H1 (cell line): ENCODE data around the gene CST4. TPM values are rescaled to one million over a fixed set of nuclear protein-coding genes. Genes with fewer than 3 reads are reported as not detected.

ENCODE experiments used
- CTCF ChIA-PET: fragments of 300-600 bp; sonication (Branson Sonifier 250); formaldehyde crosslinking; loops from one replicate; lab custom pipeline; 2021; ENCODE audit not compliant: partially characterized antibody; lab: Charles Lee
- POLR2A ChIA-PET: fragments of 300-600 bp; sonication (Branson Sonifier 250); formaldehyde crosslinking; loops from one replicate; lab custom pipeline; 2021; ENCODE audit warnings: inconsistent platforms; ENCODE audit not compliant: partially characterized antibody; lab: Charles Lee
- DNase-seq, 2 experiments: peaks; one replicate each; pipeline versions ENCODE4 v3.0.0 to v3.0.0-alpha.2; 2010 to 2022; ENCODE audit warnings: low spot score in 2 of 2, low read depth in 1 of 2, mixed read lengths in 1 of 2
- FAIRE-seq: peaks from 2 replicates; lab custom pipeline; 2011; peaks lifted over from hg19 to GRCh38; lab: Jason Lieb, UNC
- H2AFZ ChIP-seq: 2 replicates; pipeline ENCODE4 v1.8.1; 2012; ENCODE audit warnings: low read length, inconsistent platforms
- H2AK5ac ChIP-seq: 2 replicates; pipeline ENCODE4 v1.6.1; 2013; ENCODE audit warnings: low read depth, low read length
- H2BK120ac ChIP-seq: replicated peaks from 2 replicates; pipeline ENCODE3; 2013; ENCODE audit warnings: low read depth, low read length, inconsistent platforms
- H2BK12ac ChIP-seq: 2 replicates; pipeline ENCODE4 v1.6.1; 2013; ENCODE audit warnings: low read depth, low read length
- H2BK15ac ChIP-seq: 2 replicates; pipeline ENCODE4 v1.6.1; 2013; ENCODE audit warnings: low read length
- H2BK20ac ChIP-seq: 2 replicates; pipeline ENCODE4 v1.6.1; 2013; ENCODE audit warnings: low read length
- H2BK5ac ChIP-seq: 2 replicates; pipeline ENCODE4 v1.6.1; 2013; ENCODE audit warnings: low read depth, low read length
- H3K14ac ChIP-seq: 2 replicates; pipeline ENCODE4 v1.6.1; 2013; ENCODE audit warnings: inconsistent platforms; ENCODE audit not compliant: insufficient read length
- H3K18ac ChIP-seq: 2 replicates; pipeline ENCODE4 v1.6.1; 2013; ENCODE audit warnings: low read length; ENCODE audit errors: extremely low read depth
- H3K23ac ChIP-seq: 2 replicates; pipeline ENCODE4 v1.6.1; 2013; ENCODE audit warnings: inconsistent platforms; ENCODE audit not compliant: insufficient read length
- H3K23me2 ChIP-seq: 2 replicates; pipeline ENCODE4 v1.6.1; 2013; ENCODE audit warnings: low read depth, low read length
- H3K27ac ChIP-seq: 2 replicates; pipeline ENCODE4 v1.6.1; 2011; ENCODE audit warnings: low read depth, low read length, inconsistent platforms
- H3K27me3 ChIP-seq, 4 experiments: replicated peaks in 1 of 4; 1 replicate in 1 of 4; 2 replicates in 3 of 4; pipeline versions ENCODE4 v1.6.1 to v1.8.1; 2011 to 2013; ENCODE audit warnings: low read length in 3 of 4, mild to moderate bottlenecking in 3 of 4, inconsistent platforms in 2 of 4, mixed read lengths in 2 of 4, moderate library complexity in 1 of 4; ENCODE audit not compliant: control insufficient read depth in 3 of 4, insufficient read depth in 3 of 4; ENCODE audit errors: extremely low read depth in 1 of 4
- H3K36me3 ChIP-seq, 4 experiments: 2 replicates each; pipeline versions ENCODE4 v1.6.1 to v1.8.1; 2011 to 2013; ENCODE audit warnings: mild to moderate bottlenecking in 4 of 4, low read length in 3 of 4, moderate library complexity in 2 of 4, control low read depth in 1 of 4, inconsistent platforms in 1 of 4; ENCODE audit not compliant: insufficient read depth in 4 of 4, control insufficient read depth in 2 of 4
- H3K4ac ChIP-seq: replicated peaks from 2 replicates; pipeline ENCODE3; 2013; ENCODE audit warnings: low read length, low read depth, mixed read lengths, inconsistent platforms; ENCODE audit not compliant: insufficient read length
- H3K4me1 ChIP-seq, 4 experiments: replicated peaks in 1 of 4; 1 replicate in 1 of 4; 2 replicates in 3 of 4; pipeline versions ENCODE4 v1.6.1 to v1.8.1; 2011 to 2013; ENCODE audit warnings: low read length in 3 of 4, inconsistent platforms in 2 of 4, mixed read lengths in 1 of 4; ENCODE audit not compliant: insufficient read depth in 4 of 4, control insufficient read depth in 3 of 4
- H3K4me2 ChIP-seq, 2 experiments: 2 replicates each; pipeline versions ENCODE4 v1.6.1 to v1.8.1; 2011 to 2013; ENCODE audit warnings: low read depth in 2 of 2, low read length in 2 of 2, control low read depth in 1 of 2, inconsistent platforms in 1 of 2, mild to moderate bottlenecking in 1 of 2; ENCODE audit not compliant: insufficient read depth in 1 of 2
- H3K4me3 ChIP-seq, 4 experiments: fragments of 200-600, 300-600 bp in 1 of 4; sonication (generic), shearing (Covaris generic), sonication (Bioruptor Twin) in 1 of 4; 2 replicates each; pipeline versions ENCODE4 v1.5.1 to v1.8.1; 2011 to 2016; ENCODE audit warnings: low read length in 4 of 4, low read depth in 3 of 4, control low read depth in 2 of 4, inconsistent platforms in 2 of 4, mild to moderate bottlenecking in 2 of 4, mixed read lengths in 1 of 4, moderate library complexity in 1 of 4; ENCODE audit not compliant: insufficient read depth in 2 of 4; ENCODE audit errors: extremely low read depth in 1 of 4
- H3K56ac ChIP-seq: replicated peaks from 2 replicates; pipeline ENCODE3; 2013; ENCODE audit warnings: low read depth, mild to moderate bottlenecking, mixed read lengths, low read length, inconsistent platforms; ENCODE audit not compliant: insufficient read length
- H3K79me1 ChIP-seq: 2 replicates; pipeline ENCODE4 v1.6.1; 2013; ENCODE audit warnings: low read depth, low read length, control low read depth
- H3K79me2 ChIP-seq, 2 experiments: 2 replicates each; pipeline versions ENCODE4 v1.6.1 to v1.8.1; 2012 to 2013; ENCODE audit warnings: low read length in 2 of 2, mild to moderate bottlenecking in 2 of 2, inconsistent platforms in 1 of 2; ENCODE audit not compliant: insufficient read depth in 2 of 2, control insufficient read depth in 1 of 2
- H3K9ac ChIP-seq, 4 experiments: replicated peaks in 1 of 4; 1 replicate in 1 of 4; 2 replicates in 3 of 4; pipeline versions ENCODE4 v1.6.1 to v1.8.1; 2011 to 2013; ENCODE audit warnings: low read depth in 3 of 4, low read length in 3 of 4, control low read depth in 2 of 4, mild to moderate bottlenecking in 2 of 4, moderate library complexity in 2 of 4, inconsistent platforms in 1 of 4; ENCODE audit errors: extremely low read depth in 1 of 4
- H3K9me3 ChIP-seq, 2 experiments: 2 replicates each; pipeline versions ENCODE4 v1.6.1 to v1.8.1; 2012 to 2013; ENCODE audit warnings: mild to moderate bottlenecking in 2 of 2, moderate library complexity in 2 of 2, control low read depth in 1 of 2, inconsistent platforms in 1 of 2, low read depth in 1 of 2, low read length in 1 of 2, mixed read lengths in 1 of 2; ENCODE audit not compliant: insufficient read depth in 2 of 2
- H4K20me1 ChIP-seq, 2 experiments: replicated peaks in 1 of 2; 2 replicates each; pipeline versions ENCODE3 to v1.8.1; 2011 to 2013; ENCODE audit warnings: inconsistent platforms in 2 of 2, low read length in 2 of 2, mild to moderate bottlenecking in 1 of 2; ENCODE audit not compliant: insufficient read depth in 2 of 2, control insufficient read depth in 1 of 2
- H4K5ac ChIP-seq: 2 replicates; pipeline ENCODE4 v1.6.1; 2013; ENCODE audit warnings: low read length, low read depth, mixed read lengths, inconsistent platforms; ENCODE audit not compliant: insufficient read length
- H4K8ac ChIP-seq: 2 replicates; pipeline ENCODE4 v1.8.0; 2013; ENCODE audit warnings: mild to moderate bottlenecking, moderate library complexity, low read length, inconsistent platforms; ENCODE audit not compliant: insufficient read depth; ENCODE audit errors: extremely low read depth
- H4K91ac ChIP-seq: replicated peaks from 2 replicates; pipeline ENCODE3; 2013; ENCODE audit warnings: low read length, mixed read lengths, inconsistent platforms; ENCODE audit not compliant: insufficient read length
- EP300 ChIP-seq, 2 experiments: IDR thresholded peaks; 1 replicate in 1 of 2; 2 replicates in 1 of 2; pipeline ENCODE4 v1.6.1; 2011 to 2012; ENCODE audit warnings: low read depth in 2 of 2, low read length in 2 of 2, mild to moderate bottlenecking in 2 of 2, borderline replicate concordance in 1 of 2, inconsistent platforms in 1 of 2, moderate library complexity in 1 of 2
- RAD21 ChIP-seq, 2 experiments: IDR thresholded peaks in 1 of 2; conservative IDR thresholded peaks in 1 of 2; 2 replicates each; pipeline ENCODE4 v1.6.1; 2011; ENCODE audit warnings: low read depth in 2 of 2, low read length in 2 of 2, improper control_type of control experiment in 1 of 2, inconsistent platforms in 1 of 2, mild to moderate bottlenecking in 1 of 2, moderate library complexity in 1 of 2
- RNF2 ChIP-seq: fragments of 200-900, 300-1000 bp; sonication (generic); IDR thresholded peaks from 2 replicates; pipeline ENCODE4 v1.7.1; 2016; ENCODE audit warnings: borderline replicate concordance, low read depth, mild to moderate bottlenecking, antibody characterized with exemption, low read length; ENCODE audit not compliant: poor library complexity, severe bottlenecking; ENCODE audit errors: missing control alignments
- SUZ12 ChIP-seq: fragments of 200-600 bp; sonication (generic); IDR thresholded peaks from 2 replicates; pipeline ENCODE4 v1.6.1; 2012; ENCODE audit warnings: mild to moderate bottlenecking, inconsistent platforms, low read length, moderate library complexity, mixed read lengths
- WGBS, 2 experiments: shearing (Covaris generic) in 1 of 2; methylation state at CpG; one replicate each; pipeline versions ENCODE4 v1.1.6 to v1.1.7; 2013 to 2015; ENCODE audit warnings: low lambda C conversion rate in 2 of 2, mixed read lengths in 2 of 2, inconsistent platforms in 1 of 2, low coverage in 1 of 2, missing lambda C conversion rate in 1 of 2; ENCODE audit not compliant: insufficient replicate concordance in 2 of 2, insufficient coverage in 1 of 2, insufficient read length in 1 of 2; ENCODE audit errors: extremely low coverage in 1 of 2, missing lambda C conversion rate in 1 of 2; 5-methylcytosine and 5-hydroxymethylcytosine counted together
- polyA plus RNA-seq, 7 experiments: library from polyadenylated mRNA; depleted of rRNA in 3 of 7; stranded (reverse) in 5 of 7; unstranded in 2 of 7; fragments of >200 nt in 5 of 7; fragments of 200-250 nt in 2 of 7; gene quantifications; 1 replicate in 5 of 7; 2 replicates in 1 of 7; 4 replicates in 1 of 7; pipeline versions ENCODE4 v1.2.1 to v1.2.3, GENCODE V29; 2011 to 2013; ENCODE audit warnings: missing spikeins in 2 of 7, mixed read lengths in 2 of 7
- total RNA-seq: library from RNA; stranded (reverse); fragmentation: NEBNext Ultra II Directional; extraction: Animal tissue kit (Norgen Biotek cat#: 25700); gene quantifications from 2 replicates; pipeline ENCODE4 v1.2.1, GENCODE V29; 2021

CST4 gene
- total and polyA plus RNA-seq, 2 of the 8 experiments (the other 6 are each of a cell fraction or from before 2014, with no cell fraction given) = not detected

DNA sequence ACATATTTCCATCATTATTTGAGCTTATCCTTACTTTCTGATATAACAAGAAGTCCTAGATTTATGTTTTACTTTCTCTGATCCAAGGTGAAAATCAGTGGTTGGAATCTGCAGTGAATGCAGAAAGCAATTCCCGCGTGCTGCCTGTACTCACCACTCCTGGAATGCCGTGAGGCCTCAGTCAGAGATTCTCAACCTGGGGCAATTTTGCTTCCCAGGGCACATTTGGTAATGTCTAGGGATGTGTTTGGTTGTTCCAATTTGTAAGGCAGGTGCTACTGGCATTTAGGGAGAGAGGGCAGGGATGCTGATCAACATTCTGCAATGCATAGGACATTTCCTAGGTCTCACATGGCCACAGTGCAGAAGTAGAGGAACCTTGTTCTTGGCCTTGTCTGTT is 23.9 kb downstream of the CST4 start:
- Histone ChIP-seq H3K4me2 (no peak overlapping the region), H3K23ac (no peak overlapping the region), H3K56ac (no peak overlapping the region), H3K36me3 (no peaks in the 10 kb centered on the region), H2BK120ac (no peak overlapping the region), H4K8ac (no peak overlapping the region), H4K20me1 (peaks cover 0 to under 1% of the 10 kb centered on the region in 2 experiments), H4K91ac (no peak overlapping the region), H3K14ac (no peak overlapping the region), H3K23me2 (peaks cover 10% of the 10 kb centered on the region), H3K4ac (no peak overlapping the region), H2BK20ac (no peak overlapping the region), H2BK15ac (no peak overlapping the region), H3K4me3 (no peak overlapping the region), H3K4me1 (no peaks in the 10 kb centered on the region), H3K18ac (no peak overlapping the region), H2BK5ac (no peak overlapping the region), H4K5ac (no peak overlapping the region)
- DNase-seq = no peak
- CTCF ChIA-PET = interaction anchor here (0.7 to 3.0 kb wide), 4 partner anchors 27 to 218 kb away, joined by 3 to 9 read pairs (median 3); no protein-coding TSS in a partner anchor
- FAIRE-seq = no peak
- TF ChIP-seq SUZ12 (no peak), EP300 (IDR thresholded peaks at IDR 0.05; ENCODE audit: borderline replicate concordance in 1 of 2, low read depth in 2 of 2, low read length in 2 of 2) (no peak), RAD21 (IDR thresholded peaks at IDR 0.05 in 1 of 2, conservative IDR thresholded peaks at IDR 0.05 in 1 of 2; ENCODE audit: low read depth in 2 of 2, low read length in 2 of 2) (no peak), RNF2 (no peak)
- TF ChIP-seq, all 59 proteins: peak for 0
- H3K79me2 ChIP-seq = no peaks in the 10 kb centered on the region
- no peak overlapping the region for H3K9ac ChIP-seq
- 90% methylated on average over 3 of the region's 3 CpGs; no CpG with 5 or more reads in 1 of the 2 experiments for WGBS, 2 experiments
- no peaks in the 10 kb centered on the region for H3K9me3 ChIP-seq
- H3K27me3 ChIP-seq = no peaks in the 10 kb centered on the region
- POLR2A ChIA-PET = no interaction called here
- H2BK12ac ChIP-seq = no peak overlapping the region
- no peaks in the 10 kb centered on the region for H3K79me1 ChIP-seq
- no peak overlapping the region for H3K27ac ChIP-seq
- H2AK5ac ChIP-seq = no peak overlapping the region
- no peak overlapping the region for H2AFZ ChIP-seq
